ENCODE measurements around the gene ADRM1.
A peak's percentile ranks its signal among the peaks of the same experiment; 100 is the strongest.

Gene ADRM1

GRCh38 chr20:62337558-62338293, 34.9 kb downstream of the ADRM1 start:
- Histone ChIP-seq H3K4me1 (ENCODE audit: insufficient read depth, low read length, severe bottlenecking) (peaks cover 48% of the 10 kb centered on the region), H4K20me1 (ENCODE audit: insufficient read depth, low read length) (no peaks in the 10 kb centered on the region), H2AFZ (ENCODE audit: low read length) (no peak overlapping the region)

GRCh38 chr20:62338294-62338620, 35.5 kb downstream of the ADRM1 start:
- H3K9me2 ChIP-seq (ENCODE audit: low read depth, low read length), result no peaks in the 10 kb centered on the region
- H3K27ac ChIP-seq (ENCODE audit: low read depth, low read length, poor library complexity, severe bottlenecking), result peak overlapping the region; percentile 89
- H3K79me2 ChIP-seq (ENCODE audit: insufficient read depth, low read length), result no peaks in the 10 kb centered on the region
- H3K4me1 ChIP-seq (ENCODE audit: insufficient read depth, low read length, severe bottlenecking), result peaks cover 54% of the 10 kb centered on the region
- no peaks in the 10 kb centered on the region for H4K20me1 ChIP-seq (ENCODE audit: insufficient read depth, low read length)
- H2AFZ ChIP-seq (ENCODE audit: low read length), result no peak overlapping the region
- H3F3A ChIP-seq (ENCODE audit: insufficient read depth, low read length), result peaks cover 5% of the 10 kb centered on the region
- H3K4me2 ChIP-seq (ENCODE audit: low read length), result peak overlapping the region; percentile 27; the same call in 1 of the 2 replicates
- TF ChIP-seq EZH2 (IDR thresholded peaks at IDR 0.05; ENCODE audit: borderline replicate concordance, low read length), result no peak
- no peak for TF ChIP-seq CTCF (IDR thresholded peaks at IDR 0.05; ENCODE audit: low read length)
- H3K9ac ChIP-seq (ENCODE audit: low read length), result no peak overlapping the region; the same call in 1 of the 2 replicates
- H3K9me3 ChIP-seq (ENCODE audit: low read length), result peaks cover 4% of the 10 kb centered on the region
- peak overlapping the region; percentile 9 for H3K4me3 ChIP-seq (ENCODE audit: low read depth, low read length, poor library complexity, severe bottlenecking)
- H3K27me3 ChIP-seq (ENCODE audit: insufficient read depth, low read length), result no peaks in the 10 kb centered on the region; the same call in 1 of the 2 replicates
- H3K36me3 ChIP-seq (ENCODE audit: insufficient read depth, low read length), result no peaks in the 10 kb centered on the region; the same call in 1 of the 2 replicates

More at GRCh38 chr20:62337558-62338293, 34.9 kb downstream of the ADRM1 start:
- Histone ChIP-seq H3K9ac (ENCODE audit: low read length) (peak overlapping the region; percentile 10; the same call in 1 of the 2 replicates), H3K4me3 (ENCODE audit: low read depth, low read length, poor library complexity, severe bottlenecking) (peak overlapping the region; percentile 9), H3K9me2 (ENCODE audit: low read depth, low read length) (no peaks in the 10 kb centered on the region), H3K36me3 (ENCODE audit: insufficient read depth, low read length) (no peaks in the 10 kb centered on the region; the same call in 1 of the 2 replicates), H3K79me2 (ENCODE audit: insufficient read depth, low read length) (no peaks in the 10 kb centered on the region), H3F3A (ENCODE audit: insufficient read depth, low read length) (peaks cover 5% of the 10 kb centered on the region), H3K27me3 (ENCODE audit: insufficient read depth, low read length) (no peaks in the 10 kb centered on the region; the same call in 1 of the 2 replicates), H3K4me2 (ENCODE audit: low read length) (peak overlapping the region; percentile 27; the same call in 1 of the 2 replicates), H3K9me3 (ENCODE audit: low read length) (peaks cover 4% of the 10 kb centered on the region), H3K27ac (ENCODE audit: low read depth, low read length, poor library complexity, severe bottlenecking) (peak overlapping the region; percentile 89)
- no peak for TF ChIP-seq CTCF (IDR thresholded peaks at IDR 0.05; ENCODE audit: low read length)
- no peak for TF ChIP-seq EZH2 (IDR thresholded peaks at IDR 0.05; ENCODE audit: borderline replicate concordance, low read length)

- H3K36me3 ChIP-seq (ENCODE audit: insufficient read depth, low read length), result no peaks in the 10 kb centered on the region; the same call in 1 of the 2 replicates
- peaks cover 59% of the 10 kb centered on the region for H3K4me1 ChIP-seq (ENCODE audit: insufficient read depth, low read length, severe bottlenecking)
- H3K27ac ChIP-seq (ENCODE audit: low read depth, low read length, poor library complexity, severe bottlenecking), result peak overlapping the region; percentile 89
- peak overlapping the region; percentile 28 for H3K9ac ChIP-seq (ENCODE audit: low read length)
- no peaks in the 10 kb centered on the region; the same call in 1 of the 2 replicates for H3K27me3 ChIP-seq (ENCODE audit: insufficient read depth, low read length)
- no peaks in the 10 kb centered on the region for H4K20me1 ChIP-seq (ENCODE audit: insufficient read depth, low read length)
- H3F3A ChIP-seq (ENCODE audit: insufficient read depth, low read length), result peaks cover 5% of the 10 kb centered on the region
- no peaks in the 10 kb centered on the region for H3K9me2 ChIP-seq (ENCODE audit: low read depth, low read length)
- TF ChIP-seq CTCF (IDR thresholded peaks at IDR 0.05; ENCODE audit: low read length) (no peak), EZH2 (IDR thresholded peaks at IDR 0.05; ENCODE audit: borderline replicate concordance, low read length) (no peak)
- H3K4me2 ChIP-seq (ENCODE audit: low read length), result peak overlapping the region; percentile 63
- H3K79me2 ChIP-seq (ENCODE audit: insufficient read depth, low read length), result no peaks in the 10 kb centered on the region
- H2AFZ ChIP-seq (ENCODE audit: low read length), result no peak overlapping the region
- H3K4me3 ChIP-seq (ENCODE audit: low read depth, low read length, poor library complexity, severe bottlenecking), result peak overlapping the region; percentile 46
- peaks cover 4% of the 10 kb centered on the region for H3K9me3 ChIP-seq (ENCODE audit: low read length)
Measured at GRCh38 chr20:62339647-62340062, 36.9 kb downstream of the ADRM1 start.
